ENCODE measurements around the gene UACA.

UACA gene

DNA sequence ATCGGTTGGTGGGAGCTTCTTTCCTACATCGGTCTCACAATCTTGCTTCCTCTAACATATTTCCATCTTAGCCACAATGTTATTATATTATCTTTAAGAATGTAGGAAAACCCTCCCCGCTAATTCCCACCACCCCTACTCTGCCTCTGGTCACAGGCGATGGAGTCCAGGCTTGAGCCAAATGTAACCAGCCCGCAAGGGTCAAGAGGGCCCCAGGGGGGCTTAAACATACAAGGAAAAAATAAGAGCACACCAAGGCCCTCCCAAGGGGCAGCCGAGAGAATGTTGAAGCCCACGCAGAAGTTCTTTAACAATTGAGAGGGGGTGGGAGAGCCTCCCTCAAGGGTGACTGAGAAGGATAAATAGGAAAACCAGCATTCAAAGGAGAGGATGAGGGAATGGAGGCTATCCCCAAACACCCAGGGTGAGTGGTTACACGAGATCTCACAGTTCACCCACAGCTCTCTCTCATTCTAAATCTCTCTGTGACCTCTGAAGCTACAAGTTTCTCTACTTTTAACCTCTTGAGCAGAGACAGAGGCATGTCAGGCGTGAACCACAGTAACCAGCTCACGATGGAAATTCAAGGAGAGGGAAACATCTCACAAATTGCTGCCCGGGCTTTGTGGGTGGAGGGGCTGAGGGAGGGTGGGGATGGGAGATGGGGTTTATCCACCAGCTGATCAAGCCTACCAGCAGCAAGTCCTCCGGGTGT, 31.4 kb upstream of the UACA start:
- peak overlapping the region in 1 of 2 donors; percentile 27 for H3K4me3 ChIP-seq (replicated peaks in 1 of 2; ENCODE audit: low read depth in 2 of 2, low read length in 2 of 2)
- DNase-seq (ENCODE audit: low read depth in 2 of 2) = peak; percentile 62 to 71
- TF ChIP-seq, protein P1, sequence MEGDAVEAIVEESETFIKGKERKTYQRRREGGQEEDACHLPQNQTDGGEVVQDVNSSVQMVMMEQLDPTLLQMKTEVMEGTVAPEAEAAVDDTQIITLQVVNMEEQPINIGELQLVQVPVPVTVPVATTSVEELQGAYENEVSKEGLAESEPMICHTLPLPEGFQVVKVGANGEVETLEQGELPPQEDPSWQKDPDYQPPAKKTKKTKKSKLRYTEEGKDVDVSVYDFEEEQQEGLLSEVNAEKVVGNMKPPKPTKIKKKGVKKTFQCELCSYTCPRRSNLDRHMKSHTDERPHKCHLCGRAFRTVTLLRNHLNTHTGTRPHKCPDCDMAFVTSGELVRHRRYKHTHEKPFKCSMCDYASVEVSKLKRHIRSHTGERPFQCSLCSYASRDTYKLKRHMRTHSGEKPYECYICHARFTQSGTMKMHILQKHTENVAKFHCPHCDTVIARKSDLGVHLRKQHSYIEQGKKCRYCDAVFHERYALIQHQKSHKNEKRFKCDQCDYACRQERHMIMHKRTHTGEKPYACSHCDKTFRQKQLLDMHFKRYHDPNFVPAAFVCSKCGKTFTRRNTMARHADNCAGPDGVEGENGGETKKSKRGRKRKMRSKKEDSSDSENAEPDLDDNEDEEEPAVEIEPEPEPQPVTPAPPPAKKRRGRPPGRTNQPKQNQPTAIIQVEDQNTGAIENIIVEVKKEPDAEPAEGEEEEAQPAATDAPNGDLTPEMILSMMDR (IDR thresholded peaks at IDR 0.05; ENCODE audit: low read depth, low read length) = no peak

DNA sequence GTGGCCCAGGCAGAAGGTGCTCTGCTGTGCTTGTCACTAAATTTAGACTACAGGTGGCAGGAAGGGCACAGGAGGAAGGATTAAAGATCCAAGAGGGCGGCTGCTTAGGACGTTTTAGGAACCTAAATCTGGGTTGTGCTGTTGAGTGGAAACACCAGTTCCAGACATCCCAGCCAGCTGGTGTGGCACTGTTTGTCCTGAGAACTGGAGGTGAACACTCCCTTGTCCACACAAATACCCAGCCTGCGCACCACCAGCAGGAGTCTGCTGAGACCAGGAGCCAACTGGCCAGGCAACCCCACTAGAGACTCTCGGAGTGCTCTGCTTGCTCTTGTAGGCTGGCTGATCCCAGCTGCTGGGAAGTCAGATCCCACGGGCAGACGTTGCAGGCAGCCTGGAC, 30.3 kb upstream of the UACA start:
- H3K4me3 ChIP-seq (replicated peaks in 1 of 2; ENCODE audit: low read depth in 2 of 2, low read length in 2 of 2) = no peak overlapping the region
- no peak for DNase-seq (ENCODE audit: low read depth in 2 of 2)
- TF ChIP-seq, protein P1 (IDR thresholded peaks at IDR 0.05; ENCODE audit: low read depth, low read length) = no peak

DNA sequence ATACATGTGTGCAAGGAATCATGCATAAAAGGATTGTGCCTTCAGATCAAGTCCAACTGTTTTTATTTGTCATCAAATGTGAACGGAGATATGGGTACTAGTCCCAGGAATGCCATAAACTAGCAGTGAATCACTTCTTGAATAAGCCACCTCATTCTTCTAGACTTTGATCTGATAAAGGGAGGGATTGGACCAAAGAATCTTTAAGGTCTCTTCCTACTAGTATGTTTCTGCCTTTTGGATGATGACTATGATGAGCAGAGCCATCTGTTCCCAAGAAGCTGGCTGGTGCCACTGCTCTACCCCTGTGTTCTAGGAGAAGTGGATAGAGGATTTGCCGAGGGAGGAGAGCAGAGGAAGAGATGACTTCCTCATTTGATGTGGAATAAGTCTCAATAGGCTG, 28.8 kb upstream of the UACA start:
- no peak overlapping the region for H3K4me3 ChIP-seq (replicated peaks in 1 of 2; ENCODE audit: low read depth in 2 of 2, low read length in 2 of 2)
- DNase-seq (ENCODE audit: low read depth in 2 of 2) = peak; percentile 34 to 81

DNA sequence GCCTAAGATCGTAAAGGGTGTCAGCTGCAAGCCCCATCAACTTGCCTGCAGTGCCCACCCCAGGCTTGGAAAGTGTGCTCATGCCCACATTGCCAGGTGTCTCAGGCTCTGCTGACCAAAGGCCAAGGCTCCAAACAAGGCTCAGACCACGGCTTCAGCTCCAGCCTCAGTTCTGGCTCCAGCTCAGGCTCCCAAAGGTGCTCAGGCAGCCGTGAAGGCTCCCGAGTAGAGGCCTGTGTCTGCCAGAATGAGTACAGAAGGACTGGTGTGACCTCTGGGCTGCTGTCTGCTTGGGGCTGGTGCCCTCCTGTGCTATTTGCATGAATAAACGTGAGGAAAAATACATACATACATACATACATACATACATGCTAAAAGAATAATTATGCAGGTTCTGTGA, 27.9 kb upstream of the UACA start:
- no peak for DNase-seq (ENCODE audit: low read depth in 2 of 2)
- H3K4me3 ChIP-seq (replicated peaks in 1 of 2; ENCODE audit: low read depth in 2 of 2, low read length in 2 of 2) = no peak overlapping the region
- TF ChIP-seq, protein P1 (IDR thresholded peaks at IDR 0.05; ENCODE audit: low read depth, low read length) = no peak

More for the DNA sequence above, 28.8 kb upstream of the UACA start:
- TF ChIP-seq, protein P1 (IDR thresholded peaks at IDR 0.05; ENCODE audit: low read depth, low read length) = no peak

DNA sequence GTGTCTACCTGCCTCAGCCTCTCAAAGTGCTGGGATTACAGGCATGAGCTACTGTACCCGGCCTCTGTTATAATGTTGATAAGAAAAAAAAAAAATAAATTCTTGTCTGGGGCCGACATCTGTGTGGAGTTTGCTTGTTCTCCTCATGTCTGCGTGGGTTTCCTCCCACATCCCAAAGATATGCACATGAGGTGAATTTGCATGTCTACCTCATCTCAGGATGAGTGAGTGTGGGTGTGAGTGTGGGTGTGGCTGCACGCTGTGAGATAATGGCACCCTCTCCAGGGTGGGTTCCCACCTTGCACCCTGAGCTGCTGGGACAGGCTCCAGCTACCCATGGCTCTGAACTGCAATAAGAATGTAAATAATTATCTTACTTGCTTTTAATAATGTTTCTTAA, 25.9 kb upstream of the UACA start:
- TF ChIP-seq, protein P1 (IDR thresholded peaks at IDR 0.05; ENCODE audit: low read depth, low read length) = no peak
- no peak for DNase-seq (ENCODE audit: low read depth in 2 of 2)
- no peak overlapping the region for H3K4me3 ChIP-seq (replicated peaks in 1 of 2; ENCODE audit: low read depth in 2 of 2, low read length in 2 of 2)

DNA sequence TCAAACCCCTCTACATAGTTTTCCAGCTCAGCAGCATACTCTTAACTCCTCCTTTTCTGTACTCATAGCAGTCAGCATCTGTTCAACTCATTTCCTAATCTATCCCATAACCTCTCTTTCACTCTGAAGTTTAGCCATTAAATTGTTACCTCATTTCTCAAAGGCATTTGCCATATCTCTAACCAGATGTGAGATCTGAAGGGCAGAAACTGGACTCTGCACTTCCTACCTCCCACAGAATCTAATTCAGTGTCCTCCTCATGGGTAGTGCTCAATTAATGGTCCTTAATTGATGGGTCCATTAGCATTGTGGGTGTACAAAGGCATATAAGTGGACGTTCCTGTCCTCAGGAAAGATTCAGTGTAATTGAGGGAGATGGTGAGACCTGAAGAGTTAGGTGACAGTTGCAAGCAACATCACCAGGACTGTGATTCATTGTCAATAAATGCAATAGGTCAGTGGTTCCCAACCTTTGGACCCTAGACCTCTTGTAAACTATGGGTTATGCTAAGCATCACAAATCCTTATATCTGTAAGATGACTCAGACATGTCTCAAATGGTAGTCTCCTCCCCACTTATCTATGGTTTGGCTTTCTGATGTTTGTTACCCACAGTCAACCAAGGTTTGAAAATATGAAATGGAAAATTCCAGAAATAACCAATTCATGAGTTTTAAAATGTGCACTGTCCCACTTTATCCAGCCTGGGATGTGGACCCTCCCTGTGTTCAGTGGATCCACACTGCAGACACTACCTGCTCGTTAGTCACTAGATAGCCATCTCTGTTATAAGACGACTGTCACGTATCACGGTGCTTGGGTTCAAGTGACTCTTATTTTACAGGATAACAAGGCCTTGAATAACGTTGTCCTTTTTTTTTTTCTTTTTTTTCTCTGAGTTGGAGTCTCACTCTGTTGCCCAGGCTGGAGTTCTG, 25.0 kb upstream of the UACA start:
- TF ChIP-seq, protein P1 (IDR thresholded peaks at IDR 0.05; ENCODE audit: low read depth, low read length) = no peak

More for the DNA sequence above, 25.0 kb upstream of the UACA start:
- DNase-seq (ENCODE audit: low read depth in 2 of 2) = peak; percentile 46 to 47
- no peak overlapping the region for H3K4me3 ChIP-seq (replicated peaks in 1 of 2; ENCODE audit: low read depth in 2 of 2, low read length in 2 of 2)
